Measurements from ENCODE around the gene KBTBD3. TPM values are rescaled to one million over a fixed set of nuclear protein-coding genes. Genes with fewer than 3 reads are reported as not detected.
"Not testable (repeated sequence)": the region's sequence is repeated elsewhere in the genome, so short reads cannot be mapped to it uniquely, and the experiment has no call there.

The KBTBD3 gene
- total RNA-seq, 1 experiment from 2014 or later: 2.9 TPM

DNA sequence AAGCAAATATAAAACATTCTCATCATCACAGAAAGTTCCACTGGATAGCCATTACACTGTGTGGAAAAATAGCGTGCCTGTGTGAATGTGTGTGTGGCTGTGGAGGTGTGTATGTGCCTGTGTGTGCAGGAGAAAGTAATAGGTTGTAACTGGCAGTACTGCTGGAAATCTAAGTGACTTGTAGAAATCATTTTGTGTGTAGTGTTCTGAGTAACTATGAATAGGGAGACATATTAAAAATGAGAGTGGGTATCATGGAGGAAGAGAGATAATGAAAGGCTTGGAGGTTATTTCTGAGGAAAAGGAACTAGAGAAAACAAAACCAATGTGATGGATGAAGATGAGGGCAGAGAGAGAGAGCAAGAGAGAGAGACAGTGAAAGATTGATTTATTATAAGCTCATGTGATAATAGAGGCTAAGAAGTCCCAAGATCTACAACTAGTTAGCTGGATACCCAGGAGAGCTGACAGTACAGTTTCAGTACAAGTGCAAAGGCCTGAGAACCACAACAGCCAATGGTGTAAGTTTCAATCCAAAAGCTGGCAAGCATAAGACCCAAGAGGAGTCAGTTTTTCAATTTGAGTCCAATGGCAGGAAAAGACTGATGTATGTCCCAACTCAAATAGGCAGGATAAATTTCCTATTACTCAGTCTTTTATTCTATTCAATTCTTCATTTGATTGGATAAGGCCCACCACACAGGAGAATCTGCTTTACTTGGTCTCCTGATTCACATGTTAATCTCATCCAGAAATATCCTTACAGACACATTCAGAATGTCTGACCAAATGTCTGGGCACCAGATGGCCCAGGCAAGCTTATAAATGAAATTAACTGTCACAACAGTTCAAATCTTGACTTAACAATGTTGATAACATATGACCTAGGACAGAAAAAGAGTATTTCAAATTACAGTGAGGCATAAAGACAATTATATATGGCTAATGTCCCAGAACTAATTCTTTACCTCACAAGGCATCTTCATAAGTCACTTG, 14.9 kb downstream of the KBTBD3 start:
- Mint-ChIP-seq H3K36me3 (ENCODE audit: insufficient read depth, unreplicated experiment) (no peaks in the 10 kb centered on the region), H3K4me3 (ENCODE audit: unreplicated experiment) (no peak overlapping the region)
- CTCF ChIA-PET: no interaction called here

DNA sequence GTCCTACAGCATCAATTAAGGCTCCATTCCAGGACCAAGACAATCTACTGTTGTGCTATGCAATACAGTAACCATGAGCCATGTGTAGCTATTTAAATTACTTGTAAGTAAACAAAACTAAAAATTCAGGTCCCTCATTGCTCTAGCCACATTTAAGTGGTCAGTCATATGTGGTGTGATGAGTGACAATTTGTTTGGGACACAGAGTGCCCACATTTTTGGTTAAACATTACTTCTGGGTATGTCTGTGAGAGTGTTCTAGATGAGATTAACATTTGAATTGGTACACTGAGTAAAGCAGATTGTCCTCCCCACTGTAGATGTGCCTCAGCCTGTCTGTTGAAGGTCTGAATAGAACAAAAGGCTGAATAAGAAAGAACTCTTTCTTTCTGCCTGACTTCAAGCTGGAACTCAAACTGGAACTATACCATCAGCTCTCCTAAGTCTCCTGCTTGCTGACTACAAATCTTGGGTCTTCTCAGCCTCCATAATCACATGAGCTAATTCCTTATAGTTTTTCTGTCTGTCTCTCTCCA, 15.8 kb downstream of the KBTBD3 start:
- DNase-seq (ENCODE audit: unreplicated experiment): no peak
- H3K36me3 Mint-ChIP-seq (ENCODE audit: insufficient read depth, unreplicated experiment): no peaks in the 10 kb centered on the region
- H3K4me3 Mint-ChIP-seq (ENCODE audit: unreplicated experiment): no peak overlapping the region
- BruUV-seq (replicated peaks): no TSS peak
- POLR2A ChIA-PET: interaction anchor here (1.8 kb wide), 1 partner anchor 16 kb away, joined by 4 read pairs; the partner anchor contains the start of genes AASDHPPT and KBTBD3
- intact Hi-C loops (cut with micrococcal nuclease): no loop called here
- H3K27me3 Mint-ChIP-seq (ENCODE audit: insufficient read depth, unreplicated experiment): no peaks in the 10 kb centered on the region
- TF ChIP-seq, protein P1, sequence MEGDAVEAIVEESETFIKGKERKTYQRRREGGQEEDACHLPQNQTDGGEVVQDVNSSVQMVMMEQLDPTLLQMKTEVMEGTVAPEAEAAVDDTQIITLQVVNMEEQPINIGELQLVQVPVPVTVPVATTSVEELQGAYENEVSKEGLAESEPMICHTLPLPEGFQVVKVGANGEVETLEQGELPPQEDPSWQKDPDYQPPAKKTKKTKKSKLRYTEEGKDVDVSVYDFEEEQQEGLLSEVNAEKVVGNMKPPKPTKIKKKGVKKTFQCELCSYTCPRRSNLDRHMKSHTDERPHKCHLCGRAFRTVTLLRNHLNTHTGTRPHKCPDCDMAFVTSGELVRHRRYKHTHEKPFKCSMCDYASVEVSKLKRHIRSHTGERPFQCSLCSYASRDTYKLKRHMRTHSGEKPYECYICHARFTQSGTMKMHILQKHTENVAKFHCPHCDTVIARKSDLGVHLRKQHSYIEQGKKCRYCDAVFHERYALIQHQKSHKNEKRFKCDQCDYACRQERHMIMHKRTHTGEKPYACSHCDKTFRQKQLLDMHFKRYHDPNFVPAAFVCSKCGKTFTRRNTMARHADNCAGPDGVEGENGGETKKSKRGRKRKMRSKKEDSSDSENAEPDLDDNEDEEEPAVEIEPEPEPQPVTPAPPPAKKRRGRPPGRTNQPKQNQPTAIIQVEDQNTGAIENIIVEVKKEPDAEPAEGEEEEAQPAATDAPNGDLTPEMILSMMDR (IDR thresholded peaks at IDR 0.05; ENCODE audit: unreplicated experiment): no peak
- H3K4me1 Mint-ChIP-seq (ENCODE audit: insufficient read depth, unreplicated experiment): no peaks in the 10 kb centered on the region
- no peaks in the 10 kb centered on the region for H3K9me3 Mint-ChIP-seq (ENCODE audit: unreplicated experiment)
- H3K27ac Mint-ChIP-seq (ENCODE audit: low read depth, unreplicated experiment): no peak overlapping the region
- CTCF ChIA-PET: no interaction called here

More for the DNA sequence above, 14.9 kb downstream of the KBTBD3 start:
- POLR2A ChIA-PET: interaction anchor here (1.3 kb wide), 1 partner anchor 13 kb away, joined by 3 read pairs; no protein-coding TSS in a partner anchor
- H3K27me3 Mint-ChIP-seq (ENCODE audit: insufficient read depth, unreplicated experiment): no peaks in the 10 kb centered on the region
- intact Hi-C loops (cut with micrococcal nuclease): no loop called here
- TF ChIP-seq, protein P1 (IDR thresholded peaks at IDR 0.05; ENCODE audit: unreplicated experiment): no peak
- no peak for DNase-seq (ENCODE audit: unreplicated experiment)
- H3K27ac Mint-ChIP-seq (ENCODE audit: low read depth, unreplicated experiment): no peak overlapping the region
- BruUV-seq (replicated peaks): no TSS peak
- H3K9me3 Mint-ChIP-seq (ENCODE audit: unreplicated experiment): no peaks in the 10 kb centered on the region
- H3K4me1 Mint-ChIP-seq (ENCODE audit: insufficient read depth, unreplicated experiment): no peaks in the 10 kb centered on the region

DNA sequence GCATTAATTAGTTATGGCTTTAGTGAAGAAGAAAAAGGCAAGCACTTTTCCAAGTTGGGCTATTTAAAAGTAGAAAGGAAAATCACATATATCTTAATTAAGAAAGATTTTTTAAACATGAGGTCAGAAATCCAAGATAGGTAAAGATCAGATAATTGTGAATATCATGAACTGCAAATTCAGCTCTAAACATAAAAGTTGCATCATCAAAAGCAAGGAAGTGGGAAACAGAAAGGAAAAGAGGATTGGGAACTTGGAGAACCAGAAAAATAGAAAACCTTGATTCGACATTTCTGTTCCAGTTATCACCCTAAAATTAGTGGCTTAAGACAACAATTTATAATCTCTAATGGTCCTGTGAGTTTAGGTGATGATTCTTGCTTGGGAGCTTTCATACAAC, 17.5 kb downstream of the KBTBD3 start:
- H3K9me3 Mint-ChIP-seq (ENCODE audit: unreplicated experiment): no peaks in the 10 kb centered on the region
- BruUV-seq (replicated peaks): no TSS peak
- TF ChIP-seq, protein P1 (IDR thresholded peaks at IDR 0.05; ENCODE audit: unreplicated experiment): no peak
- intact Hi-C loops (cut with micrococcal nuclease): no loop called here
- H3K36me3 Mint-ChIP-seq (ENCODE audit: insufficient read depth, unreplicated experiment): no peaks in the 10 kb centered on the region
- no peaks in the 10 kb centered on the region for H3K27me3 Mint-ChIP-seq (ENCODE audit: insufficient read depth, unreplicated experiment)
- DNase-seq (ENCODE audit: unreplicated experiment): no peak
- H3K27ac Mint-ChIP-seq (ENCODE audit: low read depth, unreplicated experiment): no peak overlapping the region
- ChIA-PET POLR2A (no interaction called here), CTCF (interaction anchor here (0.7 kb wide), 2 partner anchors 29 to 60 kb away, joined by 3 read pairs; no protein-coding TSS in a partner anchor)
- H3K4me1 Mint-ChIP-seq (ENCODE audit: insufficient read depth, unreplicated experiment): no peaks in the 10 kb centered on the region
- no peak overlapping the region for H3K4me3 Mint-ChIP-seq (ENCODE audit: unreplicated experiment)

DNA sequence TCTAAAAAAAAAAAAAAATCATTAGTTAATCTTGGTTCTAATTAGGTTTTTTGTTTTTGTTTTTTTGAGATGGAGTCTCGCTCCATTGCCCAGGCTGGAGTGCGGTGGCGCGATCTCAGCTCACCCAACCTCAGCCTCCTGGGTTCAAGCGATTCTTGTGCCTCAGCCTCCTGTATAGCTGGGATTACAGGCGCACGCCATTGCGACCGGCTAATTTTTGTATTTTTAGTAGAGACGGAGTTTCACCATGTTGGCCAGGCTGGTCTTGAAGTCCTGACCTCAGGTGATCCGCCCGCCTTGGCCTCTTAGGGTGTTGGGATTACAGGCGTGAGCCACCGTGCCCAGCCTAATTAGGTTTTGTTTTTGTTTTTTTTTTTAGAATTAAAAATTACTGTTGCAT, 18.8 kb downstream of the KBTBD3 start:
- CTCF ChIA-PET: interaction anchor here (0.6 kb wide), 1 partner anchor 129 kb away, joined by 3 read pairs; no protein-coding TSS in a partner anchor
- H3K36me3 Mint-ChIP-seq (ENCODE audit: insufficient read depth, unreplicated experiment); H3K27me3 Mint-ChIP-seq (ENCODE audit: insufficient read depth, unreplicated experiment); BruUV-seq (replicated peaks); H3K4me1 Mint-ChIP-seq (ENCODE audit: insufficient read depth, unreplicated experiment); intact Hi-C loops (cut with micrococcal nuclease); DNase-seq (ENCODE audit: unreplicated experiment); H3K4me3 Mint-ChIP-seq (ENCODE audit: unreplicated experiment); H3K9me3 Mint-ChIP-seq (ENCODE audit: unreplicated experiment); POLR2A ChIA-PET; H3K27ac Mint-ChIP-seq (ENCODE audit: low read depth, unreplicated experiment): not testable (repeated sequence)
